Urinary bladder (tissue), 4 donors: ENCODE measurements around the gene EXOC4. TPM values are rescaled to one million over a fixed set of nuclear protein-coding genes. Genes with fewer than 3 reads are reported as not detected.

Experiments used
- DNase-seq: peaks from one replicate; pipeline ENCODE4 v3.0.0-alpha.2; 2015; ENCODE audit errors: extremely low spot score
- H3K27ac ChIP-seq: one replicate; pipeline ENCODE4 v1.5.1; 2013; ENCODE audit warnings: low read depth, mild to moderate bottlenecking, moderate library complexity
- H3K36me3 ChIP-seq: one replicate; pipeline ENCODE4 v1.6.1; 2013; ENCODE audit warnings: mild to moderate bottlenecking, moderate library complexity; ENCODE audit not compliant: insufficient read depth
- H3K4me1 ChIP-seq: one replicate; pipeline ENCODE4 v1.6.1; 2013; ENCODE audit warnings: mild to moderate bottlenecking, moderate library complexity; ENCODE audit not compliant: insufficient read depth
- H3K4me3 ChIP-seq: one replicate; pipeline ENCODE4 v1.5.1; 2013; ENCODE audit warnings: low read depth, low read length
- WGBS: extraction: QIAGEN DNeasy Blood & Tissue Kit; methylation state at CpG from one replicate; pipeline ENCODE4 v1.1.7; 2013; 5-methylcytosine and 5-hydroxymethylcytosine counted together
- polyA plus RNA-seq: library from polyadenylated mRNA; stranded (reverse); fragments of 200-250 nt; gene quantifications from one replicate; pipeline ENCODE4 v1.2.3, GENCODE V29; 2013
- total RNA-seq: library from RNA; depleted of rRNA; stranded (reverse); fragments of >200 nt; gene quantifications from one replicate; pipeline ENCODE4 v1.2.3, GENCODE V29; 2014
- donor health status: healthy with polysubstance abuse.
- donor health status: healthy.

Gene EXOC4
- total and polyA plus RNA-seq, 2 donors = 31.0 to 163 TPM

DNA sequence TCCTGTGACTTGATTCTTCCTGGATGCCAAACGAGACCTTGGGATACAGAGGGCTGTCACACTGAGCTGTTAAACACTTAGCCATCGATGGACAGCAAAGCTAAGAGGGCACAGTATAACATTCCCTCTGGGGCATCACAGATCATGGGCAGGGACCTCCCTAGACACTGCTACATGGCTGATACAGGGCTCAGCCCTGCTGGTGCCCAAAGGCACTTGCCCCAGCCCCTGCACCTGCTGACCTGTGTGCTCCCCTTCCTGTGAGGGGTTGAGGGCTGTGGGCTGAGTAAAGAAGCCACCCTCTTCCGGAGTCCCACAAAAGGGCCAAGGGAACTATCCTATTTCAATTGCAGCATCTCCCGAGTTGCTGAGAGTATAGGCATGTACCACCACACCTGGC is 337.9 kb downstream of the EXOC4 start:
- no peaks in the 10 kb centered on the region for H3K4me1 ChIP-seq
- no peak overlapping the region for H3K4me3 ChIP-seq
- DNase-seq = no peak
- 87% methylated on average over 4 of the region's 4 CpGs for WGBS
- no peak overlapping the region for H3K27ac ChIP-seq
- H3K36me3 ChIP-seq = no peaks in the 10 kb centered on the region

DNA sequence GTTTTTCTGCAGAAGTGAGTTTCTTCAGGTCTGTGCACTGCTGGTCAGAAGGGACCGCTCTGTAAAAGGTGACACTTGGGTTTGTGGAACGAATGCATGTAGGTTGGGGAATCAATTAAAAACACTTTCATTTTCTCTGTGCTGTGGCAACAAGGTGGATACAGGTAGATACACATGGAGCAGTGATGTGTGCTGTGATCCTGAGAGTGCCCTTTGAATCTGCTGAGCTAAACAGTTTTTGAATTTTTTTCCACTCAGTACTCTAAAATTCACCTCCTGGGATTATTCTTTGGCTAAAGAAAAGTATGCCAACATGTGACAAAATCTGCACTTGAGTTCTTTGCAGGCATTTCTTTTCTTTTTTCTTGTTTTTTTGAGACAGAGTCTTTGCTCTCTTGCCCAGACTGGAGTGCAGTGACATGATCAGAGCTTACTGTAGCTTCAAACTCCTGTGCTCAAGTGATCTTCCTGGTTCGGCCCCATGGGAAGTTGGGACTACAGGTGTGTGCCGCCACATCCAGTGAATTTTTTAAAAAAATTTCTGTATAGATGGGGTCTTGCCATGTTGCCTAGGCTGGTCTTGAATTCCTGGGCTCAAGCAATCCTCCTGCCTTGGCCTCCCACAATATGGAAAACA is 338.9 kb downstream of the EXOC4 start:
- no peaks in the 10 kb centered on the region for H3K4me1 ChIP-seq
- 98% methylated on average over 4 of the region's 4 CpGs for WGBS
- no peak overlapping the region for H3K4me3 ChIP-seq
- H3K36me3 ChIP-seq = no peaks in the 10 kb centered on the region
- DNase-seq = no peak
- no peak overlapping the region for H3K27ac ChIP-seq

DNA sequence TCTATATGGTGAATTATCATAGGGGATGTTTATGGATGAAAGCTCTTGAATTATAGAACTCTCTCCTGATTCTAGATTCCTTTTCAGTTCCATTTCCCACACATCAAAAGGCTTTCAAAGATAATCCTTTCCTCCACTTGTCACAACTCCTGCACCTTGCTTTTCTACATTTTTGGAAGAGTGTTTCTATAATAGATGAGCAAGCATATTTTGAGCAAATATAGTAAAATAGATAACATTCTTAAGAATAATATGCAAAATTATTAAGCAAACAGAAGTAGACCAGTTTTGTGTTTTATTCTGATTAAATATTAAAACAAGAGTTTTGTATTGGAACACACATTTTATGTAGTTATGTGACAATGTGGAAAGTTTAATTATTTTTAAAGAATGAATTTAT is 340.7 kb downstream of the EXOC4 start:
- Histone ChIP-seq H3K4me3 (no peak overlapping the region), H3K36me3 (no peaks in the 10 kb centered on the region), H3K4me1 (no peaks in the 10 kb centered on the region), H3K27ac (no peak overlapping the region)
- DNase-seq = no peak

DNA sequence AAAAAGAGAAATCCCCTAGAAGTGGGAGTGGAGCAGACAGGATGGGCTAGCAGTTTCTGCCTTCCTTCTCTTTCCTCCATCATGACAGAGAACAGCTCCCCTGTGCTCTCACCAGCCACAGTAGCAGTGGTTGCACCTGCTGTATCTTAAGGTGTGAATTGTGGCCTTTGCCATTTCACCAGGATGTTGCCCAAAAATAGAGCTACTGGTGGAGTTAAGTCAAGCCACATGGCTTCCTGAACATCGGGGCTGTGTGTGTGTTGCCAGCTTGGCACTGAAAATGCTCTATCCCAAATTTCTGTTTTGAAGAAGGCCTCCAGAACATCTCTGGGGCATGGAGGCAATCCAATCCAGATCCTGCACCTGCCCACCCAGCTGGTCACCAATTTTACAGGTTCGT is 348.7 kb downstream of the EXOC4 start:
- no peaks in the 10 kb centered on the region for H3K36me3 ChIP-seq
- H3K4me3 ChIP-seq = no peak overlapping the region
- no peaks in the 10 kb centered on the region for H3K4me1 ChIP-seq
- no peak for DNase-seq
- H3K27ac ChIP-seq = no peak overlapping the region
- 82% methylated on average over 2 of the region's 2 CpGs for WGBS

DNA sequence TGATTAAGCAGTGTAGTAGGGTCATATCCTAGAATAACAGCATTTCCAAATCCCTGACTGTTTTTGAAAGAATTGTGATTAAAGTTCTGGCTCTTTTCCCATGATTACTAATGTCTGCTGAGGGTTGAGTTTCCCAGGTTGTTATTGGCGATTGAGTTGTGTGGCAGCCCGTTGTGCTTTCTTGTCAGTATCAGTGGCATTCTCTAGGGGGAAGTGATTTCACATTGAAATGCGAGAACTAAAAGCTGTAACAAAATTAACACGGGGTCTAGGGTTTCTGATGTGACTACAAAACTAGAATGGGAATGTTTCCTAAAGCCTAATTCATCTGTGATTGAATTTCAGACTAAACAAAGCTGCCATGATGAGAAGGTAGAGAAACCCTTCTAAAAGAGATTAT is 349.4 kb downstream of the EXOC4 start:
- no peaks in the 10 kb centered on the region for H3K36me3 ChIP-seq
- no peak overlapping the region for H3K27ac ChIP-seq
- H3K4me3 ChIP-seq = no peak overlapping the region
- DNase-seq = no peak
- no peaks in the 10 kb centered on the region for H3K4me1 ChIP-seq
- 76% methylated on average over 4 of the region's 4 CpGs for WGBS

DNA sequence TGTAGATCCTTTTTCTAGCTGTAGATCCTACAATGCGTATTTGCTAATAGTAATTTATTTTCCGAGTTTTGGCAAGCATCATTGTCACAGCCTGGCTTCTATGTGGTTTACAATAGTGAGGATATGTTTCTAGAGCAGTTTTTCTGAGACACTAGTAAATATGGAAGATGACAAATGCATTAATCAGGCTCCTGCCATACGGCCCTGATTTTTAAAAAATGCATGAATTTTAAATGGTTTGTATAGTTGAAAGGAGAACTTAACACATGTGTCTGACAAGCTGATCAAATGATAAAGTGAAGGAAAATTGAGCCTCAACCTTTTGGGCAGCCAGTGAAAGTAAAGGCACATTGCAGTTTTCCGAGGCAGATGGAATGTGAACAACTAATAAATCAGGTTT is 354.1 kb downstream of the EXOC4 start:
- Histone ChIP-seq H3K36me3 (no peaks in the 10 kb centered on the region), H3K4me1 (no peaks in the 10 kb centered on the region), H3K4me3 (no peak overlapping the region), H3K27ac (no peak overlapping the region)
- DNase-seq = no peak
- 88% methylated on average over 4 of the region's 4 CpGs for WGBS

DNA sequence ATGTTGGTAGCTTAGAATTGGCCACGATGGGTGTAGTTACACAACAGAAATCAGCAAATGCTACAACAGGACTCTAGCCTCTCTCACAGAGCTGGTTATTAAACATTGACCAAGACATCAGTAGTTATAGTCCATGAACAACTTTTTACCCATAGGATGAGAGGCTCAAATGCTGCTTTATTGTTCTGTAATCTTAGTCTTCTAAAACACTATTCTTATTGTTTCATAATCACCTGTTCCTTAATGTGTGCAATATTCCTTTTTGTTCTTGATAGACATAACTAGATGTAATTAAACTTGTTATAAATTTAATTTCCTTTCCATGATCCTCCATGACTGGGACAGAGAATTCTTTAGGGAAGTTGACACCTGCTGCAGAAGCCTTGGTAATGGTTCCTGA is 356.9 kb downstream of the EXOC4 start:
- Histone ChIP-seq H3K27ac (no peak overlapping the region), H3K4me3 (no peak overlapping the region), H3K36me3 (no peaks in the 10 kb centered on the region), H3K4me1 (no peaks in the 10 kb centered on the region)
- no peak for DNase-seq
- WGBS = 84% methylated on average over 1 of the region's 1 CpG

DNA sequence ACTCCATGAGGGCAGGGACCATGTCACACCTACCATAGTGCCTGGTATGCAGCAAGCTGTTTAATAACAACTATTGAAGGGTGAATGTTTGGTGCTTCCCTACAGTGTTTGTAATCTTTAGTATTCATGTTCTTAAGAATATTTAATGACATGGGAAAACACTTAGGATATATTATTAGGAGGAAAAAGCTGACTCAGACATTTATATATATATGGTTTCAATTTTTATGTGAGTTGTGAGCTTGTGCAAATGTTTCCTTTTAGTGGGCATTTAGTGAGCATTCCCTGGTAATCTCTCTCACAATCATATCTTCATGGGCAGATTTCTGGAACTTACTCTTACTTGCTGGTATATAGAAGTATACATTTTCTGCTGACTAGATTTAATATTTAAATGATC is 359.1 kb downstream of the EXOC4 start:
- Histone ChIP-seq H3K4me1 (no peaks in the 10 kb centered on the region), H3K27ac (no peak overlapping the region), H3K36me3 (no peaks in the 10 kb centered on the region), H3K4me3 (no peak overlapping the region)
- no peak for DNase-seq

DNA sequence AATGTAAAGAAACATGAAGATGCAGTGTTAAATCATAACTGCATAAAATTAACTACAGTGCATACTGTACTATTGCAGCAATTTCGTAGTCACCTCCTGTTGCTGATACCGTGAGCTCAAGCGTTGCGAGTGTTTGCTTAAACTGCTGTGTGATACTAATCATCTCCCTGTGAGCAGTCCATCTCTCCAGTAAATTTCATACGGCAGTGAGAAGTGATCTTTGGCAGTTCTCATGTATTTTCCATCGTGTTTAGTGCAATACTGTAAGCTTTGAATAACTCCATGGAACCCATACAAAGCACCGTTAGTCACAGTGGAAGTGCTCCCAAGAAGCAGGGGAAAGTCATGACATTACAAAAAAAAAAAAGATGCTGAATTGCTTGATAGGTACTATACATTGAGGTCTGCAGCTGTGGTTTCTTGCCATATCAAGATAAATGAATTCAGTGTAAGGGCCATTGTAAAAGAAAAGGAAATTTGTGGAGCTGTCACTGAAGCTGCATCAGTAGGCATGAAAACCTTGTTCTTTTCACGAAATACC is 360.4 kb downstream of the EXOC4 start:
- Histone ChIP-seq H3K27ac (no peak overlapping the region), H3K4me3 (no peak overlapping the region), H3K36me3 (no peaks in the 10 kb centered on the region), H3K4me1 (peaks cover 1% of the 10 kb centered on the region)
- no peak for DNase-seq
- WGBS = 87% methylated on average over 8 of the region's 8 CpGs

DNA sequence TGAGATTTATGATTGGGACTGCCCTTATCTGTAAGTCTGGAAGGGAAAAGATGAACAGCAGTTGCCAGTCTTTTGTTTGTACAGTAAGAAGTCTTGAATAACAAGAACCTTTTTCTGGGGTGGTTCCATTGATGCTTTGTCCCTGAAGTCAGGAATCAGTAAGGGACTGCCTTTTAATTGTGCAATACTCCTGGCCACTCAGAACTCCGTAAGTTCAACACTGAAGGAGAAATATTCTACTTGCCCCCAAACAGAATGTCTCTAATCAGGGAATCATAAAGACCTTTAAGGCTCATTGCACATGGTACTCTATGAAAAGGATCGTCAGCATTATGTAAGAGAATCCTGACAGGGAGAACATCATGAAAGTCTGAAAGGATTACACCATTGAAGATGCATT is 361.4 kb downstream of the EXOC4 start:
- Histone ChIP-seq H3K4me3 (no peak overlapping the region), H3K4me1 (peaks cover 1% of the 10 kb centered on the region), H3K36me3 (no peaks in the 10 kb centered on the region), H3K27ac (no peak overlapping the region)
- WGBS = 96% methylated on average over 2 of the region's 2 CpGs
- no peak for DNase-seq

DNA sequence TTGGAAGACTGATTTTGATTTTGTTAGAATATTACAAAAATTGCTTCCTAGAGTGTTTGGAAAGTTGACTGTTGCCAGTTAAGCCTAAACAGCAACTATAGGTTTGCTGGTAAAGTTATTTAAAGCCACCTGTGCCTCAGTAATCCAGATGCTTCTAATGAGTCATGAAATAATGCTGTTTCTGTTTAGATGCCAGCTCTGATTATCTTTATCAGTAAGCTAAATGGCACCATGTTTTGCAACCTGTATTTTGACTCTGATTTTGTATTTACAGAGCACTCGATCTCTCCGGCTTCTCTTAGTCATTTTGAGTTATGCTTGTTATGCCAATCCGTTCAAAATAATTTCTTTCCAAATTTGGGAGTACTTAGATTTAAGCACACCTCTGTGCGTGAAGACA is 366.1 kb downstream of the EXOC4 start:
- 85% methylated on average over 4 of the region's 4 CpGs for WGBS

DNA sequence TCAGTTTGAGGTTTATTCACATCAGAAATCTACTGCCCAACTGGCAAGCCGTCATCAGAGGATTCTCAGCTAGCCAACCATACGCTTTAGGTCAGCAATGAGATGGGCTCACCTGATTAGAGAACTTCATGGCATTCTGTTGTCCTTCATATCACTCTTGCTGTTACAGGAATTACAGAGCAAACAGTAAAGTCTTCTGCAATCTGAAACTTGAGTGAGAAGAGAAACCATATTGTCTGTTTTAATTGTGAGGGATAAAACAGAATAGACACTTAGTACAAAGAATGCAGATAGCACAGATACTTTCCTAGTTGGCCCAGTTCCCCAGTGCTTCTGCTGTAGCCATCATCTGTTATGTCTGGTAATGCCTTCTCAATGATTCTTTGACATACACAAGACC is 366.6 kb downstream of the EXOC4 start:
- no peak for DNase-seq
- no peak overlapping the region for H3K27ac ChIP-seq
- H3K36me3 ChIP-seq = no peaks in the 10 kb centered on the region
- H3K4me3 ChIP-seq = no peak overlapping the region
- H3K4me1 ChIP-seq = peaks cover 1% of the 10 kb centered on the region
- 90% methylated on average over 2 of the region's 2 CpGs for WGBS

More for the DNA sequence above, 366.1 kb downstream of the EXOC4 start:
- H3K27ac ChIP-seq = no peak overlapping the region
- H3K4me1 ChIP-seq = peaks cover 1% of the 10 kb centered on the region
- H3K4me3 ChIP-seq = no peak overlapping the region
- H3K36me3 ChIP-seq = no peaks in the 10 kb centered on the region
- no peak for DNase-seq

DNA sequence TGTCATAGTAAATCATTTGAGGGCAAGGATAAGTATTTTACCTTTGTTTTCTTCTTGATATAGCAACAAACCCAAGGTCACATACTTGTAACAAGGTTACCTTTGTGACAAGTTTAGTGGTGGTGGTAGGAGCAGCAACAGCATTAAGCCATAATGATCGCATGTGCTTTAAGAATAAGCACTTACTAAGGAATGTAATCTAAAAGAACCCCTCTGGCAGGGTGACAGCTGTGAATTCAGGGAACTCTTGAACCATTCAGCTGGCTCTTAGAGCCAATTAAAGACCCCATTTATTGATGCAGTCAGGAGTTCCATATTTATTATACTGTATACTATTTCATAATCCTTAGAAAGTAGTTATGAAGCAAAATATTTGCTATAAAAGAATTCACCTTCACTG is 370.8 kb downstream of the EXOC4 start:
- 94% methylated on average over 1 of the region's 1 CpG for WGBS
- DNase-seq = no peak

DNA sequence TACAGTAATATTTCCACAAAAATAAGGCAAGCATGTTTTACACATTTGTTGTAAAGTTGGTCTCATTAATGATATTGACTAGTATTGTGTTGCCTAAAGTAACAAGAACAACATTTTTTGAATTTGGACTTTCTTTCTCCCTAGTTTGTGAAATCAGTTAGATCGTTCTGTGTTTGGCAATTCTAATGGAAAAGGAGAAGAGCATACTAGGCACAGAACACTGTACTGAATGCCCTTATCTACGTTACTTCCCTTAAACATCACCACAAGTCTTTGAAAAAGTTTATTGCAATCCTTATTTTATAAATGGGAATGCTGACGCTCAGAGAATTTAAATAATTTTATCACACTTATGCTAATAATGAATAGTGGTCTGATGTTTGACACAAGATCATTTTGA is 372.2 kb downstream of the EXOC4 start:
- WGBS = 86% methylated on average over 3 of the region's 3 CpGs
- Histone ChIP-seq H3K4me1 (no peaks in the 10 kb centered on the region), H3K27ac (no peak overlapping the region), H3K36me3 (no peaks in the 10 kb centered on the region), H3K4me3 (no peak overlapping the region)
- DNase-seq = no peak

More for the DNA sequence above, 370.8 kb downstream of the EXOC4 start:
- Histone ChIP-seq H3K4me1 (no peaks in the 10 kb centered on the region), H3K4me3 (no peak overlapping the region), H3K36me3 (no peaks in the 10 kb centered on the region), H3K27ac (no peak overlapping the region)

DNA sequence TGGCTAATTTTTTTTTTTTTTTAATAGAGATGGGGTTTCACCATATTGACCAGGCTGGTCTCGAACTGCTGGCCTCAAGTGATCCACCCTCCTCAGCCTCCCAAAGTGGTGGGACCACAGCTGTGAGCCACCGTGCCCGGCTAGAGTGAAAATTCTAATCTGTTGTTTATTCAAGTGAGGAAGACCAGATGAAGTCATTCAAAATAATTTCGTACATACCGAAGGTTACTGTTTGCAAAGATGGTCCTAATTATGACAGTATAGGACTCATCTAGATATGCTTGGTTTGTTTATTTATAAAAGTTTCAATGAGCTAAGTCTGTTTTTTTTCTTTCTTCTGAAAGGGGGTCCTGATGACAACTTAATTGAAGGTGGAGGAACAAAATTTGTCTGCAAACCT is 376.8 kb downstream of the EXOC4 start:
- no peak for DNase-seq
- no peak overlapping the region for H3K4me3 ChIP-seq
- WGBS = 54% methylated on average over 5 of the region's 5 CpGs

More for the DNA sequence above, 376.8 kb downstream of the EXOC4 start:
- Histone ChIP-seq H3K27ac (no peak overlapping the region), H3K36me3 (no peaks in the 10 kb centered on the region), H3K4me1 (no peaks in the 10 kb centered on the region)
